ENCODE data around the gene SUN2. TPM values are rescaled to one million over a fixed set of nuclear protein-coding genes. Genes with fewer than 3 reads are reported as not detected.
A peak's percentile ranks its signal among the peaks of the same experiment; 100 is the strongest.

SUN2 gene
- polyA plus RNA-seq, 3 donors: 95.8 to 159 (median 97.8) TPM

DNA sequence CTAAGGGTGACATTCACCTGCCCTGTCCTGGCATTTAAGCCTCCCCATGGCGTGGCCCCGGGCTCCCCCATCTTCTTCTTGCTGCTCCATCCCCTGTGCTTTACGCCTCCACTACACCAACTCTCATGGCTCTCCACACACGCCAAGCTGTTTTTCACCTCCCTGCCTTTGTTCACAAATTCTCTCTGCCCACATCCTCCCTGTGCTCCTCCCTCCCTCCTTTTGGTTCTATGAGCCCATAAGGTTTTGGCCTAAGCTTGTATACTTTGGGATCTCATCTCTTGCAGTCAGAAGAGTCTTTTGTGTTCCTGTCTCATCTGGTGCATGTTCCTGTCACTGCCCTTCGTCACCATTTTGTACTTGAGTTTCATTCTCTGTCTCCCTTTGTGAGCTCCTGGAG is 42.7 kb upstream of the SUN2 start:
- Histone ChIP-seq H3K9me3 (replicated peaks in 1 of 2; ENCODE audit: control insufficient read depth in 1 of 2, insufficient read depth in 1 of 2, low read length in 2 of 2) (peaks cover 7 to 8% of the 10 kb centered on the region in 2 donors), H3K79me2 (ENCODE audit: insufficient read depth, low read length) (peaks cover 2% of the 10 kb centered on the region), H3K4me3 (replicated peaks in 1 of 3; ENCODE audit: low read depth in 2 of 3, low read length in 3 of 3) (no peak overlapping the region), H3K4me1 (ENCODE audit: control insufficient read depth in 1 of 2, insufficient read depth in 2 of 2, low read length in 2 of 2) (peaks cover 6 to 8% of the 10 kb centered on the region in 2 donors), H3K27ac (ENCODE audit: low read depth in 1 of 2, low read length in 2 of 2) (no peak overlapping the region), H3K4me2 (replicated peaks; ENCODE audit: extremely low read depth, low read length, poor library complexity, severe bottlenecking) (no peak overlapping the region), H2AFZ (ENCODE audit: insufficient read depth, low read depth, low read length, poor library complexity, severe bottlenecking) (no peak overlapping the region), H3K27me3 (ENCODE audit: control insufficient read depth in 2 of 2, insufficient read depth in 2 of 2, low read length in 2 of 2) (peaks cover 8 to 17% of the 10 kb centered on the region in 2 donors), H3K9ac (ENCODE audit: insufficient read depth, low read length, poor library complexity, severe bottlenecking) (no peak overlapping the region), H3K36me3 (replicated peaks in 1 of 2; ENCODE audit: control insufficient read depth in 1 of 2, insufficient read depth in 2 of 2, low read length in 2 of 2) (no peaks in the 10 kb centered on the region), H4K20me1 (ENCODE audit: insufficient read depth, low read length) (no peaks in the 10 kb centered on the region)
- Mint-ChIP-seq H3K36me3 (no peaks in the 10 kb centered on the region), H3K27me3 (ENCODE audit: low read depth in 3 of 3) (peaks cover 23 to 47% (median 24%) of the 10 kb centered on the region in 3 donors), H3K9me3 (peaks cover 0 to 16% (median 11%) of the 10 kb centered on the region in 7 donors), H3K4me1 (peaks cover 6% of the 10 kb centered on the region), H3K4me3 (no peak overlapping the region), H3K27ac (no peak overlapping the region)
- intact Hi-C loops (cut with micrococcal nuclease): no loop called here
- TF ChIP-seq, protein P1, sequence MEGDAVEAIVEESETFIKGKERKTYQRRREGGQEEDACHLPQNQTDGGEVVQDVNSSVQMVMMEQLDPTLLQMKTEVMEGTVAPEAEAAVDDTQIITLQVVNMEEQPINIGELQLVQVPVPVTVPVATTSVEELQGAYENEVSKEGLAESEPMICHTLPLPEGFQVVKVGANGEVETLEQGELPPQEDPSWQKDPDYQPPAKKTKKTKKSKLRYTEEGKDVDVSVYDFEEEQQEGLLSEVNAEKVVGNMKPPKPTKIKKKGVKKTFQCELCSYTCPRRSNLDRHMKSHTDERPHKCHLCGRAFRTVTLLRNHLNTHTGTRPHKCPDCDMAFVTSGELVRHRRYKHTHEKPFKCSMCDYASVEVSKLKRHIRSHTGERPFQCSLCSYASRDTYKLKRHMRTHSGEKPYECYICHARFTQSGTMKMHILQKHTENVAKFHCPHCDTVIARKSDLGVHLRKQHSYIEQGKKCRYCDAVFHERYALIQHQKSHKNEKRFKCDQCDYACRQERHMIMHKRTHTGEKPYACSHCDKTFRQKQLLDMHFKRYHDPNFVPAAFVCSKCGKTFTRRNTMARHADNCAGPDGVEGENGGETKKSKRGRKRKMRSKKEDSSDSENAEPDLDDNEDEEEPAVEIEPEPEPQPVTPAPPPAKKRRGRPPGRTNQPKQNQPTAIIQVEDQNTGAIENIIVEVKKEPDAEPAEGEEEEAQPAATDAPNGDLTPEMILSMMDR (IDR thresholded peaks at IDR 0.05): no peak
- no peak for DNase-seq
- 76% methylated on average over 5 of the region's 5 CpGs for WGBS (ENCODE audit: insufficient coverage)

DNA sequence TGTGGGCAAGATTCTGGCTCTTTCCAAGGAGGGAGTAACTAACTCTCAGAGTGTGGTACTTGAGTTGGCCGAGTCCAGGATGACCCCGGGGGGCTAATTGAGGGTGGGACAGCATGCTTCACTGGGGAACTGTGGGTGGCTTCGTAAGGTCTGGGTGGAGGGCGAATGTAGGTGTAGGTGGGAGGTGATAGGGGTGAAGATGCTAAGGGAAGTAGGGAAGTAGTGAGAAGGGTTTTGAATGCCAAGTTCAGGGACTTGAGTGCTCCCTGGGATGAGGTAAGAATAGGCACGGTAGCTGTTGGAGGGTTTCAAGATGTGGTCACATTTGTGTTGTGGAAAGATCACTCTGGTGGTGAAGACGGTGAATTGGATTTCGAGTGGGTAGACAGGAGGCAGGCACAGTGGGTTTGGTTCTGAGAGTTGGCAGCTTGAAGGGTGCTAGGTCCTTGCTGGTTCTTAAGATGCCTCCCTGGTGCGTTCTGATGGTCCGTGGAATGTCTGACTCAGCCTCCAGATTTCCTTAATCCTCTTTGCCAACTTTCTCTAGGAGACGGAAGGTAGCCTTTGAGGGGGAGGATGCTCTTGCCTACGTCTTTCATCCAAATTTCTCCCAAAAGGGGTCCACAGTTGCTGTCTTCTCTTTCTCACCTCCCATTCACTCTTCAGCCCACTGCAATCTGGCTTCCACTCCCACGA is 40.6 kb upstream of the SUN2 start:
- Histone ChIP-seq H3K4me2 (replicated peaks; ENCODE audit: extremely low read depth, low read length, poor library complexity, severe bottlenecking) (no peak overlapping the region), H3K9ac (ENCODE audit: insufficient read depth, low read length, poor library complexity, severe bottlenecking) (no peak overlapping the region), H4K20me1 (ENCODE audit: insufficient read depth, low read length) (no peaks in the 10 kb centered on the region), H3K27me3 (ENCODE audit: control insufficient read depth in 2 of 2, insufficient read depth in 2 of 2, low read length in 2 of 2) (peaks cover 7 to 15% of the 10 kb centered on the region in 2 donors), H2AFZ (ENCODE audit: insufficient read depth, low read depth, low read length, poor library complexity, severe bottlenecking) (no peak overlapping the region), H3K36me3 (replicated peaks in 1 of 2; ENCODE audit: control insufficient read depth in 1 of 2, insufficient read depth in 2 of 2, low read length in 2 of 2) (no peaks in the 10 kb centered on the region), H3K79me2 (ENCODE audit: insufficient read depth, low read length) (peaks cover 6% of the 10 kb centered on the region), H3K27ac (ENCODE audit: low read depth in 1 of 2, low read length in 2 of 2) (no peak overlapping the region), H3K4me1 (ENCODE audit: control insufficient read depth in 1 of 2, insufficient read depth in 2 of 2, low read length in 2 of 2) (peaks cover 13 to 14% of the 10 kb centered on the region in 2 donors), H3K4me3 (replicated peaks in 1 of 3; ENCODE audit: low read depth in 2 of 3, low read length in 3 of 3) (no peak overlapping the region), H3K9me3 (replicated peaks in 1 of 2; ENCODE audit: control insufficient read depth in 1 of 2, insufficient read depth in 1 of 2, low read length in 2 of 2) (peaks cover 7 to 8% of the 10 kb centered on the region in 2 donors)
- H3K36me3 Mint-ChIP-seq: no peaks in the 10 kb centered on the region
- TF ChIP-seq, protein P1 (IDR thresholded peaks at IDR 0.05): no peak
- 94% methylated on average over 10 of the region's 12 CpGs for WGBS (ENCODE audit: insufficient coverage)
- H3K27ac Mint-ChIP-seq: peak overlapping the region in 1 of 7 donors; percentile 57
- H3K4me3 Mint-ChIP-seq: peak overlapping the region; percentile 21 to 25
- intact Hi-C loops (cut with micrococcal nuclease): no loop called here
- H3K27me3 Mint-ChIP-seq (ENCODE audit: low read depth in 3 of 3): peaks cover 14 to 34% (median 16%) of the 10 kb centered on the region in 3 donors
- H3K4me1 Mint-ChIP-seq: peaks cover 13% of the 10 kb centered on the region
- no peak for DNase-seq
- H3K9me3 Mint-ChIP-seq: peaks cover 0 to 16% (median 11%) of the 10 kb centered on the region in 7 donors
